ENCODE measurements around the gene STXBP5.

- TF ChIP-seq, protein P1, sequence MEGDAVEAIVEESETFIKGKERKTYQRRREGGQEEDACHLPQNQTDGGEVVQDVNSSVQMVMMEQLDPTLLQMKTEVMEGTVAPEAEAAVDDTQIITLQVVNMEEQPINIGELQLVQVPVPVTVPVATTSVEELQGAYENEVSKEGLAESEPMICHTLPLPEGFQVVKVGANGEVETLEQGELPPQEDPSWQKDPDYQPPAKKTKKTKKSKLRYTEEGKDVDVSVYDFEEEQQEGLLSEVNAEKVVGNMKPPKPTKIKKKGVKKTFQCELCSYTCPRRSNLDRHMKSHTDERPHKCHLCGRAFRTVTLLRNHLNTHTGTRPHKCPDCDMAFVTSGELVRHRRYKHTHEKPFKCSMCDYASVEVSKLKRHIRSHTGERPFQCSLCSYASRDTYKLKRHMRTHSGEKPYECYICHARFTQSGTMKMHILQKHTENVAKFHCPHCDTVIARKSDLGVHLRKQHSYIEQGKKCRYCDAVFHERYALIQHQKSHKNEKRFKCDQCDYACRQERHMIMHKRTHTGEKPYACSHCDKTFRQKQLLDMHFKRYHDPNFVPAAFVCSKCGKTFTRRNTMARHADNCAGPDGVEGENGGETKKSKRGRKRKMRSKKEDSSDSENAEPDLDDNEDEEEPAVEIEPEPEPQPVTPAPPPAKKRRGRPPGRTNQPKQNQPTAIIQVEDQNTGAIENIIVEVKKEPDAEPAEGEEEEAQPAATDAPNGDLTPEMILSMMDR (IDR thresholded peaks at IDR 0.05; ENCODE audit: poor library complexity) = no peak
- TF ChIP-seq EZH2 (IDR thresholded peaks at IDR 0.05; ENCODE audit: borderline replicate concordance) = no peak
Measured at GRCh38 chr6:147179809-147180208, 24.4 kb upstream of the STXBP5 start.

Measured in hepatocyte (in vitro differentiated cells).